Neural progenitor cell (in vitro differentiated cells): ENCODE results near the gene ZFPM1. TPM values are rescaled to one million over a fixed set of nuclear protein-coding genes. Genes with fewer than 3 reads are reported as not detected.
"Not testable (repeated sequence)": the region's sequence is repeated elsewhere in the genome, so short reads cannot be mapped to it uniquely, and the experiment has no call there.

Experiments used
- DNase-seq: peaks from one replicate; pipeline ENCODE4 v3.0.0-alpha.2; 2016; ENCODE audit warnings: low spot score
- H2AFZ ChIP-seq: fragments of 200-600 bp; sonication (generic); replicated peaks from 2 replicates; pipeline ENCODE4 v1.6.1; 2016; ENCODE audit warnings: antibody characterized with exemption
- H3F3A ChIP-seq: fragments of 200-600 bp; sonication (generic); 2 replicates; pipeline ENCODE4 v1.6.1; 2016; ENCODE audit warnings: antibody characterized with exemption, low read depth
- H3K27ac ChIP-seq: fragments of 200-600 bp; sonication (generic); 2 replicates; pipeline ENCODE4 v1.5.1; 2016; ENCODE audit warnings: mild to moderate bottlenecking
- H3K27me3 ChIP-seq: fragments of 200-600 bp; sonication (generic); 2 replicates; pipeline ENCODE4 v1.6.1; 2016; ENCODE audit warnings: mild to moderate bottlenecking, moderate library complexity
- H3K36me3 ChIP-seq: fragments of 200-600 bp; sonication (generic); 2 replicates; pipeline ENCODE4 v1.5.1; 2016
- H3K4me1 ChIP-seq: fragments of 200-600 bp; sonication (generic); 2 replicates; pipeline ENCODE4 v1.6.1; 2016; ENCODE audit warnings: mixed run types
- H3K4me2 ChIP-seq: fragments of 200-600 bp; sonication (generic); 2 replicates; pipeline ENCODE4 v1.6.1; 2016
- H3K4me3 ChIP-seq: fragments of 200-600 bp; sonication (generic); 2 replicates; pipeline ENCODE4 v1.5.1; 2016
- H3K79me2 ChIP-seq: fragments of 200-600 bp; sonication (generic); 2 replicates; pipeline ENCODE4 v1.6.1; 2016; ENCODE audit warnings: low read depth
- H3K9ac ChIP-seq: fragments of 200-600 bp; sonication (generic); 2 replicates; pipeline ENCODE4 v1.6.1; 2016
- H3K9me3 ChIP-seq: fragments of 200-600 bp; sonication (generic); 2 replicates; pipeline ENCODE4 v1.5.1; 2016; ENCODE audit warnings: low read depth
- H4K20me1 ChIP-seq: fragments of 200-600 bp; sonication (generic); 2 replicates; pipeline ENCODE4 v1.6.1; 2016; ENCODE audit warnings: low read depth
- H3K27ac Mint-ChIP-seq: 3 replicates; pipeline ENCODE4 v1.8.0; 2021; ENCODE audit warnings: mixed read lengths
- H3K27me3 Mint-ChIP-seq: 2 replicates; pipeline ENCODE4 v1.8.0; 2022; ENCODE audit warnings: low read depth, mild to moderate bottlenecking, inconsistent platforms, moderate library complexity, mixed read lengths; ENCODE audit not compliant: insufficient read depth
- H3K36me3 Mint-ChIP-seq: 3 replicates; pipeline ENCODE4 v1.8.0; 2021; ENCODE audit warnings: mixed read lengths
- H3K4me1 Mint-ChIP-seq: 3 replicates; pipeline ENCODE4 v1.8.0; 2021; ENCODE audit warnings: mixed read lengths
- H3K4me3 Mint-ChIP-seq: 3 replicates; pipeline ENCODE4 v1.8.0; 2021; ENCODE audit warnings: mild to moderate bottlenecking, moderate library complexity, mixed read lengths
- H3K9me3 Mint-ChIP-seq: 3 replicates; pipeline ENCODE4 v1.8.0; 2020; ENCODE audit warnings: mixed read lengths
- CTCF ChIP-seq: fragments of 200-600 bp; sonication (generic); IDR thresholded peaks from 2 replicates; pipeline ENCODE4 v1.5.1; 2017; ENCODE audit warnings: antibody characterized with exemption, mild to moderate bottlenecking
- EZH2 ChIP-seq: fragments of 200-600 bp; sonication (generic); IDR thresholded peaks from 2 replicates; pipeline ENCODE4 v1.6.1; 2017; ENCODE audit warnings: antibody characterized with exemption, mild to moderate bottlenecking, moderate library complexity
- EZH2phosphoT487 ChIP-seq: fragments of 200-600 bp; sonication (generic); IDR thresholded peaks from 2 replicates; pipeline ENCODE4 v1.6.1; 2017; ENCODE audit warnings: antibody characterized with exemption
- total RNA-seq: library from RNA; depleted of rRNA; stranded (reverse); fragments of >200 nt; gene quantifications from 2 replicates; pipeline ENCODE4 v1.2.3, GENCODE V29; 2015; ENCODE audit warnings: low replicate concordance

ZFPM1 gene
- total RNA-seq, 1 donor from 2014 or later, result 0.36 TPM

GRCh38 chr16:88469615-88470395, 16.7 kb downstream of the ZFPM1 start:
- H3K4me1 ChIP-seq, result peaks cover 8% of the 10 kb centered on the region
- Mint-ChIP-seq H3K9me3 (no peaks in the 10 kb centered on the region), H3K4me1 (peaks cover 10% of the 10 kb centered on the region), H3K27me3 (no peaks in the 10 kb centered on the region), H3K27ac (peak overlapping the region; percentile 57), H3K4me3 (no peak overlapping the region), H3K36me3 (no peaks in the 10 kb centered on the region)
- no peaks in the 10 kb centered on the region for H3K79me2 ChIP-seq
- H3K4me2 ChIP-seq, result no peak overlapping the region
- TF ChIP-seq EZH2 (no peak), CTCF (no peak), EZH2phosphoT487 (no peak)
- no peaks in the 10 kb centered on the region for H3K27me3 ChIP-seq
- H3K27ac ChIP-seq, result no peak overlapping the region
- no peak for DNase-seq
- H3K9ac ChIP-seq, result no peak overlapping the region
- H3K9me3 ChIP-seq, result no peaks in the 10 kb centered on the region
- H4K20me1 ChIP-seq, result peaks cover 25% of the 10 kb centered on the region
- no peak overlapping the region for H3K4me3 ChIP-seq
- no peak overlapping the region for H2AFZ ChIP-seq
- H3K36me3 ChIP-seq, result no peaks in the 10 kb centered on the region
- H3F3A ChIP-seq, result no peaks in the 10 kb centered on the region

- not testable (repeated sequence) for H3K4me3 Mint-ChIP-seq, H3K4me1 ChIP-seq, H3K4me1 Mint-ChIP-seq, H3K36me3 Mint-ChIP-seq, H3K27me3 ChIP-seq, H3K4me3 ChIP-seq, H3K27me3 Mint-ChIP-seq, DNase-seq, H3K9me3 ChIP-seq, H3F3A ChIP-seq, H3K27ac ChIP-seq, H3K36me3 ChIP-seq, H3K4me2 ChIP-seq, H3K9me3 Mint-ChIP-seq, H3K79me2 ChIP-seq, H3K9ac ChIP-seq, H2AFZ ChIP-seq
- H4K20me1 ChIP-seq, result peaks cover 25% of the 10 kb centered on the region
- peak overlapping the region; percentile 57 for H3K27ac Mint-ChIP-seq
These were observed 17.3 kb downstream of the ZFPM1 start for GRCh38 chr16:88470396-88470680.

- H3K4me1 Mint-ChIP-seq, H2AFZ ChIP-seq, H3K9me3 ChIP-seq, H3K27ac Mint-ChIP-seq, H3K9ac ChIP-seq, H3F3A ChIP-seq, H3K4me3 ChIP-seq, DNase-seq, H3K27me3 Mint-ChIP-seq, H3K4me3 Mint-ChIP-seq, H3K79me2 ChIP-seq, H3K27me3 ChIP-seq, H3K4me2 ChIP-seq, H3K36me3 Mint-ChIP-seq, H3K27ac ChIP-seq, H3K9me3 Mint-ChIP-seq, H3K4me1 ChIP-seq, H3K36me3 ChIP-seq: not testable (repeated sequence)
- H4K20me1 ChIP-seq, result peaks cover 25% of the 10 kb centered on the region
These were observed 17.6 kb downstream of the ZFPM1 start for GRCh38 chr16:88470696-88471095.

GRCh38 chr16:88471115-88471514, 18.0 kb downstream of the ZFPM1 start:
- Mint-ChIP-seq H3K4me3 (no peak overlapping the region), H3K27ac (no peak overlapping the region)

More at GRCh38 chr16:88471115-88471514, 18.0 kb downstream of the ZFPM1 start:
- Mint-ChIP-seq H3K9me3 (no peaks in the 10 kb centered on the region), H3K27me3 (no peaks in the 10 kb centered on the region), H3K4me1 (peaks cover 10% of the 10 kb centered on the region), H3K36me3 (no peaks in the 10 kb centered on the region)
- Histone ChIP-seq H3K27me3 (no peaks in the 10 kb centered on the region), H3K27ac (no peak overlapping the region), H3K36me3 (no peaks in the 10 kb centered on the region), H4K20me1 (peaks cover 25% of the 10 kb centered on the region), H3K9me3 (no peaks in the 10 kb centered on the region), H3F3A (no peaks in the 10 kb centered on the region), H3K4me2 (no peak overlapping the region), H3K79me2 (no peaks in the 10 kb centered on the region), H3K4me3 (no peak overlapping the region), H3K4me1 (peaks cover 8% of the 10 kb centered on the region), H3K9ac (no peak overlapping the region), H2AFZ (no peak overlapping the region)
- no peak for DNase-seq
- TF ChIP-seq EZH2, result no peak
- TF ChIP-seq CTCF, result no peak
- TF ChIP-seq EZH2phosphoT487, result no peak
